Effector memory CD4-positive, alpha-beta T cell (primary cell): ENCODE data around the gene POLRMT.

ENCODE experiments used
- DNase-seq, 3 donors: peaks; one replicate each; pipeline ENCODE4 v3.0.0-alpha.2; 2020
- H3K27ac ChIP-seq: 2 replicates; pipeline ENCODE4 v1.7.0; 2013; ENCODE audit warnings: mild to moderate bottlenecking, low read length, moderate library complexity; ENCODE audit not compliant: insufficient read depth, poor library complexity, severe bottlenecking
- H3K27me3 ChIP-seq: replicated peaks from 2 replicates; pipeline ENCODE4 v1.7.0; 2013; ENCODE audit warnings: mild to moderate bottlenecking, low read length; ENCODE audit not compliant: insufficient read depth, control insufficient read depth, poor library complexity, severe bottlenecking
- H3K36me3 ChIP-seq: 2 replicates; pipeline ENCODE4 v1.7.0; 2013; ENCODE audit warnings: mild to moderate bottlenecking, low read length, moderate library complexity; ENCODE audit not compliant: control insufficient read depth, insufficient read depth
- H3K4me1 ChIP-seq: 2 replicates; pipeline ENCODE4 v1.7.0; 2013; ENCODE audit warnings: low read length, mild to moderate bottlenecking; ENCODE audit not compliant: control insufficient read depth, insufficient read depth, poor library complexity, severe bottlenecking
- H3K4me3 ChIP-seq: 2 replicates; pipeline ENCODE4 v1.7.0; 2013; ENCODE audit warnings: low read length, low read depth, mild to moderate bottlenecking; ENCODE audit not compliant: insufficient read depth, poor library complexity, severe bottlenecking
- H3K9me3 ChIP-seq: 2 replicates; pipeline ENCODE4 v1.7.0; 2013; ENCODE audit warnings: mild to moderate bottlenecking, low read length, moderate library complexity; ENCODE audit not compliant: control insufficient read depth
- total RNA-seq, 3 donors: gene quantifications; one replicate each; lab custom pipeline; 2026; lab: John Stamatoyannopoulos, UW

The POLRMT gene
- total RNA-seq: 66.1 to 82.5 (median 78.0) reads per million in 3 donors

- H3K27ac ChIP-seq: peak within 1 kb of the TSS; percentile 78
- peaks cover 11% of the 10 kb centered on the region for H3K36me3 ChIP-seq
- no peaks in the 10 kb centered on the region for H3K27me3 ChIP-seq
- peak; percentile 93 to 95 (median 95) for DNase-seq
- H3K9me3 ChIP-seq: no peaks in the 10 kb centered on the region
- H3K4me1 ChIP-seq: peaks cover 17% of the 10 kb centered on the region
- H3K4me3 ChIP-seq: peak within 1 kb of the TSS; percentile 89
Measured at GRCh38 chr19:633068-633785, at the start of gene POLRMT. TSS of gene POLRMT (minus strand) at chr19:633537. CDS start at chr19:633512, 25 bp downstream.

- Histone ChIP-seq H3K4me3 (no peak overlapping the region), H3K27ac (no peak overlapping the region), H3K27me3 (no peaks in the 10 kb centered on the region), H3K9me3 (no peaks in the 10 kb centered on the region), H3K36me3 (no peaks in the 10 kb centered on the region), H3K4me1 (peaks cover 12% of the 10 kb centered on the region)
- no peak for DNase-seq
Measured at GRCh38 chr19:682678-683320, 49.5 kb upstream of the POLRMT start.

DNA sequence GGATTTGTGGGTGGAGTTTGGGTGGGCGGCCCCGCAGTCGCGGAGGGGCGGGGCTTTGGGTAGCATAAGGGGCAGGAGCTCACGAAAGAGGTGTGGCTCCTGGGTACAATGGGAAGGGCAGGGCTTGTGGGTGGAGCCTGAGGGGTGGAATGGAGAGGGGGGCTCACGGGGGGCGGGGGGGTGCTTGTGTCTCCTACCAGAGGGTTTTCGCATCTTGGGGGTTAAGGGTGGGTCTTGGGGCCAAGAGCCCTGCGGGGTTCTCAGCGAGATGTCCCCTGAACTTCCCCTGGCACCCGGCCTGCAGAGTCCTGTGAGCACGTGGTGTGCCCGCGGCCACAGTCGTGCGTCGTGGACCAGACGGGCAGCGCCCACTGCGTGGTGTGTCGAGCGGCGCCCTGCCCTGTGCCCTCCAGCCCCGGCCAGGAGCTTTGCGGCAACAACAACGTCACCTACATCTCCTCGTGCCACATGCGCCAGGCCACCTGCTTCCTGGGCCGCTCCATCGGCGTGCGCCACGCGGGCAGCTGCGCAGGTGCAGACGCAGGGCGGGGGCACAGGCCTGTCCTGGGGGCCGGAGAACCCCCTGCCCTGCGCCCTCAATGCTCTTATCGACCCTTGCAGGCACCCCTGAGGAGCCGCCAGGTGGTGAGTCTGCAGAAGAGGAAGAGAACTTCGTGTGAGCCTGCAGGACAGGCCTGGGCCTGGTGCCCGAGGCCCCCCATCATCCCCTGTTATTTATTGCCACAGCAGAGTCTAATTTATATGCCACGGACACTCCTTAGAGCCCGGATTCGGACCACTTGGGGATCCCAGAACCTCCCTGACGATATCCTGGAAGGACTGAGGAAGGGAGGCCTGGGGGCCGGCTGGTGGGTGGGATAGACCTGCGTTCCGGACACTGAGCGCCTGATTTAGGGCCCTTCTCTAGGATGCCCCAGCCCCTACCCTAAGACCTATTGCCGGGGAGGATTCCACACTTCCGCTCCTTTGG is 48.0 kb upstream of the POLRMT start:
- Histone ChIP-seq H3K27ac (peak overlapping the region; percentile 77), H3K36me3 (no peaks in the 10 kb centered on the region), H3K4me1 (peaks cover 12% of the 10 kb centered on the region), H3K4me3 (peak overlapping the region; percentile 60), H3K27me3 (peaks cover 6% of the 10 kb centered on the region), H3K9me3 (no peaks in the 10 kb centered on the region)
- DNase-seq: no peak

GRCh38 chr19:680287-681028 is 47.1 kb upstream of the POLRMT start:
- Histone ChIP-seq H3K4me3 (peak overlapping the region; percentile 60), H3K27me3 (peaks cover 11% of the 10 kb centered on the region), H3K27ac (peak overlapping the region; percentile 77), H3K36me3 (no peaks in the 10 kb centered on the region), H3K9me3 (no peaks in the 10 kb centered on the region), H3K4me1 (peaks cover 12% of the 10 kb centered on the region)
- DNase-seq: peak; percentile 100

GRCh38 chr19:679418-680286 is 46.3 kb upstream of the POLRMT start:
- peaks cover 12% of the 10 kb centered on the region for H3K27me3 ChIP-seq
- no peak for DNase-seq

GRCh38 chr19:678791-679388 is 45.6 kb upstream of the POLRMT start:
- Histone ChIP-seq H3K4me3 (no peak overlapping the region), H3K36me3 (no peaks in the 10 kb centered on the region), H3K4me1 (peaks cover 12% of the 10 kb centered on the region), H3K27ac (no peak overlapping the region), H3K27me3 (peaks cover 12% of the 10 kb centered on the region), H3K9me3 (no peaks in the 10 kb centered on the region)
- no peak for DNase-seq

More at GRCh38 chr19:679418-680286, 46.3 kb upstream of the POLRMT start:
- Histone ChIP-seq H3K9me3 (no peaks in the 10 kb centered on the region), H3K36me3 (no peaks in the 10 kb centered on the region), H3K4me3 (peak overlapping the region; percentile 49), H3K27ac (peak overlapping the region; percentile 42), H3K4me1 (peaks cover 12% of the 10 kb centered on the region)

GRCh38 chr19:677601-678436 is 44.5 kb upstream of the POLRMT start:
- no peak for DNase-seq
- peaks cover 12% of the 10 kb centered on the region for H3K4me1 ChIP-seq
- H3K4me3 ChIP-seq: no peak overlapping the region
- peaks cover 12% of the 10 kb centered on the region for H3K27me3 ChIP-seq
- H3K27ac ChIP-seq: no peak overlapping the region
- H3K9me3 ChIP-seq: no peaks in the 10 kb centered on the region
- H3K36me3 ChIP-seq: no peaks in the 10 kb centered on the region

DNA sequence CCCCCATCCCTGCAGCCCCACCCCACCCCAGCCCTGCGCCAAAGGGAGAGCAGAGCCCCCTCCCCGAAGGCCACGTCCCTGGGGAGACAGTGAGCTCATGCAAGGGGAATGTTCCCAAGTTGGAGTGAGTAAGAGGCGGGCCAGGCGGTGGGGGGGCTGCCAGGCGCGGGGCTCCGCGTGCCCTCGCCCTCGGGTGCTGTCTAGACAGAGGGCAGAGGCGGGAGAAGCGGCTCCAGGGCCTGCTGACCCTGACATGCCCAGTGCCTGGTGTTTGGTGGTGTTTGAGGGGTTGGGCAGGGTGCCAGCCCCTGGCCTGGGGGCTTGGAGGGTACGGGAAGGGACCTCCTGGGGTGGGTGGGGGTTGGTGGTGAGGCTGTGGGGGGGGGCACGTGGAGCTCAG is 43.9 kb upstream of the POLRMT start:
- Histone ChIP-seq H3K9me3 (no peaks in the 10 kb centered on the region), H3K4me1 (peaks cover 12% of the 10 kb centered on the region), H3K36me3 (no peaks in the 10 kb centered on the region), H3K27me3 (peaks cover 12% of the 10 kb centered on the region), H3K27ac (no peak overlapping the region), H3K4me3 (no peak overlapping the region)
- DNase-seq: no peak
